Keratinocyte (primary cell): Measurements from ENCODE around the gene KCNH1.

Experiments used
- EZH2 ChIP-seq: IDR thresholded peaks from one replicate; pipeline ENCODE4 v1.6.1; 2012; ENCODE audit warnings: inconsistent platforms, mild to moderate bottlenecking, low read length, moderate library complexity
- TF ChIP-seq, protein P1 (sequence below), 3 experiments: IDR thresholded peaks in 1 of 3; conservative IDR thresholded peaks in 1 of 3; optimal IDR thresholded peaks in 1 of 3; 2 replicates in 2 of 3; 3 replicates in 1 of 3; pipeline versions ENCODE3 to v1.5.1; 2011; ENCODE audit warnings: low read length in 3 of 3, mild to moderate bottlenecking in 3 of 3, moderate library complexity in 2 of 3, control low read depth in 1 of 3, inconsistent platforms in 1 of 3; ENCODE audit not compliant: insufficient read depth in 2 of 3; ENCODE audit errors: extremely low read depth in 1 of 3

DNA sequence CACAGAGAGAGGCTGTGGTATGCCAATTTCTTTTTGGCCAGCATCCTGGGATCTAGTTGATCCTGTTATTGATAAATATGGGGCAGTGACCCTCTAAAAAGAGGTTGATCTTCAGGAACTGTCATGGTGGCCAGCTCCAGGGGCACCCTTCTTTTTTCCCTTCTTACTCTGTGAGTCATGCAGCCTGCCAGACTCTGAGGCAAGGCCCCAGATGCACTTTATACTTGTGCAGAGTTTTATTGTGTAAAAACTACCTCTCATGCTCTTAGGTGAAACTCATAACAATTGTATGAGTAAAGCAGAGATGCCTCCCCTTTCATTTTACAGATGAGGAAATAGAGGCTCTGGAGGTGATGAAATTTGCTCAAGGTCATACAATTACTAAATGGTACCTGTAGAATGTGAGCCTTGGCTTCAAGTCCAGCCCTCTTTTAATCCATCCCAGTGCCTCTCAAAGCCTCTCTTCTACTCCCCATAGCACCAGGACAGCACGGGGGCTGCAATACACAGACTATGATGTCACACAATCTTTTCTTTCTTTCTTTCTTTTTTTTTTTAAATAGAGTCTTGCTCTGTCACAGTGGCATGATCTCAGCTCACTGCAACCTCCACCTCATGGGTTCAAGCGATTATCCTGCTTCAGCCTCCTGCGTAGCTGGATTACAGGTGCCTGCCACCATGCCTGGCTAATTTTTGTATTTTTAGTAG is 387.8 kb downstream of the KCNH1 start:
- TF ChIP-seq, protein P1, sequence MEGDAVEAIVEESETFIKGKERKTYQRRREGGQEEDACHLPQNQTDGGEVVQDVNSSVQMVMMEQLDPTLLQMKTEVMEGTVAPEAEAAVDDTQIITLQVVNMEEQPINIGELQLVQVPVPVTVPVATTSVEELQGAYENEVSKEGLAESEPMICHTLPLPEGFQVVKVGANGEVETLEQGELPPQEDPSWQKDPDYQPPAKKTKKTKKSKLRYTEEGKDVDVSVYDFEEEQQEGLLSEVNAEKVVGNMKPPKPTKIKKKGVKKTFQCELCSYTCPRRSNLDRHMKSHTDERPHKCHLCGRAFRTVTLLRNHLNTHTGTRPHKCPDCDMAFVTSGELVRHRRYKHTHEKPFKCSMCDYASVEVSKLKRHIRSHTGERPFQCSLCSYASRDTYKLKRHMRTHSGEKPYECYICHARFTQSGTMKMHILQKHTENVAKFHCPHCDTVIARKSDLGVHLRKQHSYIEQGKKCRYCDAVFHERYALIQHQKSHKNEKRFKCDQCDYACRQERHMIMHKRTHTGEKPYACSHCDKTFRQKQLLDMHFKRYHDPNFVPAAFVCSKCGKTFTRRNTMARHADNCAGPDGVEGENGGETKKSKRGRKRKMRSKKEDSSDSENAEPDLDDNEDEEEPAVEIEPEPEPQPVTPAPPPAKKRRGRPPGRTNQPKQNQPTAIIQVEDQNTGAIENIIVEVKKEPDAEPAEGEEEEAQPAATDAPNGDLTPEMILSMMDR (optimal IDR thresholded peaks at IDR 0.05 in 1 of 3, IDR thresholded peaks at IDR 0.05 in 1 of 3, conservative IDR thresholded peaks at IDR 0.05 in 1 of 3; ENCODE audit: extremely low read depth in 1 of 3, insufficient read depth in 2 of 3, low read length in 3 of 3) = no peak
- no peak for TF ChIP-seq EZH2
